NCI-H2171 (cell line): ENCODE measurements around the gene GRIK4.
"Not testable (repeated sequence)": the region's sequence is repeated elsewhere in the genome, so short reads cannot be mapped to it uniquely, and the experiment has no call there.

Experiments used
- DNase-seq: peaks from one replicate; lab custom pipeline; 2025; lab: John Stamatoyannopoulos, UW

The GRIK4 gene, protein sequence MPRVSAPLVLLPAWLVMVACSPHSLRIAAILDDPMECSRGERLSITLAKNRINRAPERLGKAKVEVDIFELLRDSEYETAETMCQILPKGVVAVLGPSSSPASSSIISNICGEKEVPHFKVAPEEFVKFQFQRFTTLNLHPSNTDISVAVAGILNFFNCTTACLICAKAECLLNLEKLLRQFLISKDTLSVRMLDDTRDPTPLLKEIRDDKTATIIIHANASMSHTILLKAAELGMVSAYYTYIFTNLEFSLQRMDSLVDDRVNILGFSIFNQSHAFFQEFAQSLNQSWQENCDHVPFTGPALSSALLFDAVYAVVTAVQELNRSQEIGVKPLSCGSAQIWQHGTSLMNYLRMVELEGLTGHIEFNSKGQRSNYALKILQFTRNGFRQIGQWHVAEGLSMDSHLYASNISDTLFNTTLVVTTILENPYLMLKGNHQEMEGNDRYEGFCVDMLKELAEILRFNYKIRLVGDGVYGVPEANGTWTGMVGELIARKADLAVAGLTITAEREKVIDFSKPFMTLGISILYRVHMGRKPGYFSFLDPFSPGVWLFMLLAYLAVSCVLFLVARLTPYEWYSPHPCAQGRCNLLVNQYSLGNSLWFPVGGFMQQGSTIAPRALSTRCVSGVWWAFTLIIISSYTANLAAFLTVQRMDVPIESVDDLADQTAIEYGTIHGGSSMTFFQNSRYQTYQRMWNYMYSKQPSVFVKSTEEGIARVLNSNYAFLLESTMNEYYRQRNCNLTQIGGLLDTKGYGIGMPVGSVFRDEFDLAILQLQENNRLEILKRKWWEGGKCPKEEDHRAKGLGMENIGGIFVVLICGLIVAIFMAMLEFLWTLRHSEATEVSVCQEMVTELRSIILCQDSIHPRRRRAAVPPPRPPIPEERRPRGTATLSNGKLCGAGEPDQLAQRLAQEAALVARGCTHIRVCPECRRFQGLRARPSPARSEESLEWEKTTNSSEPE

DNA sequence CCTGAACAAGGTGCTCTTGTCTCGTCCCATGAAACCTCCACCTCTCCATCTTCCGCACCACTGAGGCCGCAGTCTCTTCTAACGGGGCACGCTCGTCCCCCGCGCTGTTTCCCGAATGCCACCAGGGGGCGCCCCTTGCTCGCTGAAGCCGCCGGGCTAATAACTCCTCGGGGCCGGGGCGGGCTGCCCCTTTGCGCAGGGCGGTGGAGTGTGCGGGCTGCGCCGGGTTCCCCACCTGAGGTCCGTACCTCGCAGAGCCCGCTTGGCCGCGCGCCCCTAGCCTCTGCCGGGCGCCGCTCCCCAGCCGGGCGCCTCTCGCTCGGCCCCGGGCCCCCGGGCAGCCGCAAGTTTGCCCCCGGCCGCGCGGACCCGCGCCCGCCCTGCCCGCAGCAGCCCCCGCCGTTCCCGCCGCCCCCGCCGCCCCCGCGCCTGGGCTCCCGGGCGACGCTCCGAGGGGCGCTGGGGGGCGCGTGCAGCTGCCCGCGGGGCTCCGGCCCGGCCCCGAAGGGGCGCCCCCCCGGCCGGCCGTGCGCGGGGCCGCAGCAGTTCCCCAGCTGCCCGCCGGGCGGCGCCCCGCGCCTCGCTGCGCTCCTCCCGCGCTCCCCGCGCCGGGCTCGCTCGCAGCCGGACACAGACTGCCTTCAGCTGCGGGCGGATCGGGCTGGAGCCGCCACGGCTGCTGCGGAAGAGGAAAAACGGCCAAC is at the start of gene GRIK4:
GRIK4 (plus strand) TSS at position 633 of the 704 bp plus-strand sequence. CDS start 148,571 bp downstream, outside the sequence.
- DNase-seq, result peak; percentile 54

DNA sequence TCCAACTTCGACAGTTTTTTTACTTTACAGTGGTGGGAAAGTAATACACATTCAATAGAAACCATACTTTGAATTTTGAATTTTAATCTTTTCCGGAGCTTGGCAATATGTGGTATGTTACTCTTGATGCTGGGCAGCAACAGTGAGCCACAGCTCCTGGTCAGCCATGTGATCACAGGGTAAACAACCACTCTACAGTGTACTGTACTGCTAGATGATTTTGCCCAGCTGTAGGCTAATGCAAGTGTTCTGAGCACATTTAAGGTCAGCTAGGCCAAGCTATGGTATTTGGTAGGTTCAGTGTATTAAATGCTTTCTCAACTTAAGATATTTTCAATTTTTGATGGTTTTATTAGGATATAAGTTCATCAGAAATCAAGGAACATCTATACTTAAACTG is 48.7 kb upstream of the GRIK4 start:
- DNase-seq, result no peak

DNA sequence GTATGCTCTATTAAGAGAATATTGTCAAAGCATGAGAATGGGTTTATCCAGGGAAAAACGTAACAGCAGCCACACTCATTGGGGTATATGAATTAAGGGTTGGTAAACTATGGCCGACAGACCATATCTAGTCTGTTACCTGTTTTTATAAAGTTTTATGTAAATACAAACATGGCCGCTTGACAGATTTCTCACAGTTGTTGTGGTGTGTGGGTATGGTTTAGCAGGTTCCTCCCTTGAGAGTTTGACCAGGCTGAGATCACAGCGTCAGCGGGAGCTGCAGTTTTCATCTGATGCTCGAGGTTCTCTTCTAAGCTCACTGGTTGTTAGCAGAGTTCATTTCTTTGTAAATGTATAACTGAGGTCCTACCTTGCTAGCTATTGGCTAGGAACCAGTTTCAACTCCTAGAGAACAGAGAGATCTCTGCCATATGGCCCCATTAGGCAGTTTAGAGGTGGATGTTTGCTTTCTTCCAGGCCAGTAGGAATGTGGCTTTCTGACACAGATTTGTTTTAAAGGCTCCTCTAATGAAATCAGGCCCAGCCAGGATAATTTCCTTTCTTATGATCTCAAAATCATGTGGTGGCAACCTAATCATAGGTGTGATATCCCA is 45.5 kb upstream of the GRIK4 start:
- DNase-seq, result no peak

DNA sequence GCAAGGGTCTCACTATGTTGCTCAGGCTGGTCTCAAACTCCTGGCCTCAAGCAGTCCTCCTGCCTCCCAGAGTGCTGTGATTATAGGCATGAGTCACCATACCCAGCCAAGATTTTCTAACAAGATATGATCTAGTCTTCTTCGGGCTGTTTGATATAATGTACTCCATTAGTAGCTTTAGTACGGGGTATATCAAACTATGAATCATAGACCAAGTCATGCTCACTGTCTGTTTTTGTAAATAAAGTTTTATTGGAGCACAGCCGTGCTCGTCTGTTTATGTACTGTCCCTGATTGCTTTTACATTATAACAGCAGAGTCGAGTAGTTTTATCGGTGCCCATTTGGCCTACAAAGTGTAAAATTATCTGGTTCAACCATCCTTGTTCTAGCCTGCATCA is 43.9 kb upstream of the GRIK4 start:
- no peak for DNase-seq

DNA sequence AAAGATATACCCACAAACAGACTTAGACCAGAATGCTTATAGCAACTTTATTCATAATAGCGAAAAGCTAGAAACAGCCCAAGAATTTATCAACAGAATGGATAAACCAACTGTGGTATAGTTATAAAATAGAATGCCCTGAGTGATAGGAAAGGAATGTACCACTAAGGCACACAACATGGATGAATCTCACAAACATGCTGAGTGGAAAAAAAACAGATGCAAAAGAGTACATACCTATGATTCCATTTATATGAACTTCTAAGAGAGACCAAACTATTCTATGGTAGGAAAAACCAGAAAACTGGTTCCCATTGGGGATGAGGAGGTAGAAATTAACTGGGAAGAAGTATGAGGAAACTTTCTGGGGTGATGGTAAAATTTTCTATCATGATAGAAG is 40.4 kb upstream of the GRIK4 start:
- no peak for DNase-seq

DNA sequence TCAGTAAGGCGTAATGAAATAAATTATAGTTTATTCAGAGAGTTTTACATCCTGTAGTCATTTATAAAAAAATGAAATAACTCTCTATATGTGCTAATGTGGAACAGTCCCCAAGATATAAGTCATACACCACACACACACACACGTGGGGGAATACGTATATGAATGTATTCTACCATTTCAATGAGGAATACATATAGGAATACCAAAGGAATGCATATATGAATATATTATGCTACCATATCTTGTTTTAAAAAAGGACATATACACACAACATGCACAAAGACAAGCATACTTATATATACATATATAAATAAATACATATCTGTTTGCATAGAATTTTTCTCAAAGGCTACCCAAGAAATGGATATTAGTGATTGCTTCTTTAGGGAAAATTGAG is 39.6 kb upstream of the GRIK4 start:
- no peak for DNase-seq

DNA sequence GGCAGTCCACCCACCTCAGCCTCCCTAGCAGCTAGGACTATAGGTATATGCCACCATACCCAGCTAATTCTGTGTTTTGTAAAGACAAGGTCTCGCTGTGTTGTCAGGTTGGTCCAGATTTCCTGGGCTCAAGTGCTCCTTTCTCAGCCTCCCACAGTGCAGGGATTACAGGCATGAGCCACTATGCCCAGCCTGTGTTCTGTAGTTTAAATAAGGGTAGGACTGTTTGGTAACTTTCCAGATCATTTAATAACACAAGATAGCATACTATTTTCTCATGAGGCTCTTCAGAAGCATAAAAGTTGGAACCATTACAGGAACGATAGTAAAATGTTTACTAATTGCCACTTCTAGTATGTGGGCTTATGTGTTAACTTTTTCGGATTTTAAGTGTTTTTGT is 38.0 kb upstream of the GRIK4 start:
- DNase-seq, result no peak

DNA sequence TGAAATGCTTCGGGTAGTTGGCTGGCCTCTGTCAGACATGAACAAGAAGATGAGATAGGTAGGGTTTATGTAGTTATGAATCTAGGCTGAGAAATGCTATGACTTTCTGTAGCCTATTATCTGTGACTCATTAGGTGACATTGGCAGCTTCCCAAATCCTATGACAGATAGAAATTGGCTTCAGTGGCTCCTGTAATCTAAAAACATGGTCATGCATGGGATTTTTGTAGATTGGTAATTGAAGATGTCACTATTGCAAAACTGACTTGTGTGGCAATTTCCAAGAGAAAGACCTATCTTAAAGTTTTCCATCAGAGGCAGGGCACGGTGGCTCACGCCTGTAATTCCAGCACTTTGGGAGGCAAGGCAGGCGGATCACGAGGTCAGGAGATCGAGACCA is 29.4 kb upstream of the GRIK4 start:
- no peak for DNase-seq

DNA sequence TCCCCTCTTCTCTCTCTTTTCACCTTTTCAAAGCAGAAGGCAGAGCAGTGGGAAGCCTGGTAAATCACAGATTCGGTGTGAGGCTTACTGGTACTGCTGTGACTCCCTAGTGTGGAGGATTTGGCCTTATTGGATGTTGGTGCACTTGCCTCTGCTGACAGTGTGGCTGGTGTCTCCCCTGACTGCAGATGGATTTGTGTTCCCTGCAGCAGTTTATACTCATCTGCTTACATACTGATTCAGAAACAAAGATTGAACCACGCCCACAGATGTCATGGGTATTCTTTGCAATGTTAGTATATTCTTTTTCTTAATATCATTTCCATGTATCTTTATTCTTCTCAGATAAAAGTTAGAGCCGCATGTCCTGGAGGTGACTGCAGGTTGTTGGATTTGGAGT is 26.8 kb upstream of the GRIK4 start:
- no peak for DNase-seq

DNA sequence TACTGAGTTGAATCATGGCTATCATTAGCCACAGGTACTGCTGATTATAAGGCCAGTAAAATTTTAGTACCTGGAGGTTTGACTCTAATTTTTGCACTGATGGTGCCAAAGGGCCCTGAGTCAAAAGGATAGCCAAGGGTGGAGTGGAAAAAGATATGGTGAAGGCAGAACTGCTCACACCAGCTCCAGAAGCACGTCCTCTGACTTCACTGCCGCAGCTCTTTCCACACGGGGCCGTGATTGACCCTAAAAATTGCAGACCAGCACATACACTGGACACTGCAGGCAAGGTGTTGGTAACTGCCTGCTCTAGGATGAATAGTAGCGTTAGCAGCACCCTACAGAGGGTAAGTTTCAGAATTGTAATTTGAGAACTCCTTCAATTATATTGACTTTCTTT is 25.4 kb upstream of the GRIK4 start:
- no peak for DNase-seq

DNA sequence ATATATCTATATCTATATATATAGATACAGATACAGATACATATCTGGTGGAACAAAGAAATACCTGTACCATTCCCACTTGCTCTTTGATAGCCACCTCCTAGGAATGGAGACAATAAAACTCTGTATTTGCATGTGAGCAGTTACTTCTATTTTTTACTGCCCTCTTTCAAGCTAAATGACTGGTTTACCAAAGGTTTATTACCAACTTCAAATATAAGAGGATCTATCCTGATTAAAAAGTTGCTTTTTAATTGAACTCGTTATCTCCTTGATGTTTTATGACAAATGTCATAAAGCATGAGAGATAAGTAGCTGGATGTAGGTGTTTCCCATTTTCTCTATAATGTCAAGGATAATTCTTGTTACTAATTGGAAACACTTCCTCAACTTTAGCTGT is 21.7 kb upstream of the GRIK4 start:
- DNase-seq, result no peak

DNA sequence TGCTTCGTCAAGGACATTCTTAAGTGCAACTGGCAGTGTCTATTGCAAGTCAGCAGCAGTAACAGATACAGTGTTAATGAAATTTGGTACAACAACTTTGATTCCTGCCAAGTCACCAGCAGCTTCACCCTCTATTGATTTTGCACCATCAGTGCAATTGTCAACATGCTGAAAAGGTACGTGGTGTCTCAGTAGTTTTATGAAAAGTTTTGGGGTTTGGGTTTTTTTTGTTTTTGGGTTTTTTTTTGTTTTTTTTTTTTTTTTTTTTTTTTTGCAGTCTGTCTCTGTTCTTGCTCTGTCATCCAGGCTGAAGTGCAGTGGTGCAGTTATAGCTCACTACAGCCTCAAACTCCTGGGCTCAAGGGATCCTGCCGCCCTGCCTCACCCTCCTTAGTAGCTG is 19.1 kb upstream of the GRIK4 start:
- DNase-seq, result no peak

DNA sequence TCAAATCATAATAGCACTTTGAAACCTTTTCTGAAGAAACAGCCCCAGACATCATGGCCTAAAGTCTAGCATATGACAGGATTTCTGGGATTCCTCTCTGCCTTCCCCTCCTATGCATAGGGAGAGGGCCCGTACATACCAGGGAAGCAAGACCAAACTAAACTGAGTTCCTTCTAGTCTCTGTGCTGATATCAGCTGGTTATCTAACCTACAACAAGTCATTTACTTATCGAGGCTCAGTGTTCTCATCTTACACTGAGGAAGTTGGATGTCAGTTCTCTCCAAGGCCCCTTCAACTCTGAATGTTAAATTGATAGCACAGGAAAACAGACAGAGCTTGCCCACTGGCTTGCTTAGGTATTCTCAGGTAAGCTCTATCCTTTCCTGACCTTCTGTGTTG is 17.0 kb upstream of the GRIK4 start:
- DNase-seq, result no peak

DNA sequence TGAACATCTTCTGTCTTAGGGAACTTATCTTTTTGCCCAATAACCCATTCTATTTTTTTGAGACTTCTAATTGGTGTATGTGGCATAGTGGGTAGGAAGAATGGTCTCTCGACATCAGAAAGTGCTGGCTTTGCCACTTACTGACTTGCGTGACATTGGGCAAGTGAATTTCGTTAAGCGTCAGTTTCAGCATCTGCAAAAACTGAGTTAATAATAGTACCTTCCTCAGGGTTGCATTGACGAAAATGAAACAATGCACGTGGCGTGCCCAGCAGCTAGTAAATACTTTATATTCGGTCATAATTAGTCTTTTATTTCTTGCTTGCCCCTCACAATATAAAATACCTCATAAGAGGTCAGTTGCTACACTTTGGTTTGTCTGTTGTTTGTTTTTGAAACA is 12.5 kb upstream of the GRIK4 start:
- DNase-seq, result no peak

DNA sequence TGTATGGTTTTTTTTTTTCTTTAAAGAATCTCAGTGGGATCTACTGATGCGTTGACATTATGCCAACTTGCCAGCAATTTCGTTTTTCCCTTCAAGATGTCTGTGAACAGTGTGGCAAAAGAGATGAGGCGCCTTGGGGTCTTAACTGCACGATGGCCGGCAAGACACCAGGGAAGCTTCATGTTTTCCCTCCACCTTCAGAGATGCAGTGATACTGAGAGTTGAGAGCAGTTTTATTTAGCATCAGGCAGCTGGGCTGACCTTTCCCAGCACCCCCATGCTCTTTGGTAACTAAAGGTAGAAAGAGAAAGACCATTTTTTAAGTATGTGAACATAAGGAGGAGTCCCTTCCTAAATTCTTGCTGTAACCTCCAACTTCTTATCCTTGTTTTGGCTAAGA is 11.7 kb upstream of the GRIK4 start:
- no peak for DNase-seq

DNA sequence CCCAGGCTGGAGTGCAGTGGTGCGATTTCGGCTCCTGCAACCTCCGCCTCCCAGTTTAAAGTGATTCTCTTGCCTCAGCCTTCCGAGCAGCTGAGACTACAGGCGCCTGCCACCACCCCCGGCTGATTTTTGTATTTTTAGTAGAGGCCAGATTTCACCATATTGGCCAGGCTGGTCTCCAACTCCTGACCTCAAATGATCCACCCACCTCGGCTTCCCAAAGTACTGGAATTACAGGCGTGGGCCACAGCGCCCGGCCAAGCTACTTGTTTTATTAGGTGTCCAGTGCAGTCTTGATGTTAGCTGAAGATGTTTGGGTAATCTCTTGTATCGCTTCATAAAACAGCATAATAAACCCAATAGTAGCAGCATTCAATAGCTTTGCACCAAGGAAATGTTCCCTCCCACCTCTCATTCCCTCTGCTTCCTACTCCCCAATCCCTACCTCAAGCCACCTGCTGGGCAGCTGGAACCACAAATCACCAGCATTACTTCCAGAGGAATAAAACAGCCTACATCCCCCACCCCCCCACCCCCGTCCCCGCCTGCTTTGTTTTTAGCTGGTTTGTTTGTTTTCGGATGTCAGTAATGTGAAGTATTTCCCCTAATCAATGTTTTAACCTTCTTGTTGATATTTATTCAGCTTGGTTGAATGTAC is 11.0 kb upstream of the GRIK4 start:
- no peak for DNase-seq

DNA sequence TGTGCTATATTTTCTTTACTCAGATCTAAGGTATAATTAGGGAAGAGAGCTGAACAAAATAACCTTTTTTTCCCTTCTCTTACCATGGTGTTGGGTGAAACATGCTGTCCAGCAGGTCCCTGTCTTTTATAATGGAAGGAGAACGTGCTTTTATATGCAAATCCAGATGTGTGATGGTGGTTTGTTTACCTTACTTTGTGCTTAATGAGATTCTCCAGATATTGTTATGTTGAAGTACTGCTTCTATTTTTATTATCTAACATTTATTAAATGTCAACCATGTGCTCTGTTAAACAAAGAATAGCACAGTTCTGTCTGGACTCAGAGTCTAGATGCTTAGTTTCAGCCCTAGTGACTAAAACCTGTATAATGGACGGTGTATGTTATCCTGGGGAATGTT is 10.1 kb upstream of the GRIK4 start:
- DNase-seq, result no peak

DNA sequence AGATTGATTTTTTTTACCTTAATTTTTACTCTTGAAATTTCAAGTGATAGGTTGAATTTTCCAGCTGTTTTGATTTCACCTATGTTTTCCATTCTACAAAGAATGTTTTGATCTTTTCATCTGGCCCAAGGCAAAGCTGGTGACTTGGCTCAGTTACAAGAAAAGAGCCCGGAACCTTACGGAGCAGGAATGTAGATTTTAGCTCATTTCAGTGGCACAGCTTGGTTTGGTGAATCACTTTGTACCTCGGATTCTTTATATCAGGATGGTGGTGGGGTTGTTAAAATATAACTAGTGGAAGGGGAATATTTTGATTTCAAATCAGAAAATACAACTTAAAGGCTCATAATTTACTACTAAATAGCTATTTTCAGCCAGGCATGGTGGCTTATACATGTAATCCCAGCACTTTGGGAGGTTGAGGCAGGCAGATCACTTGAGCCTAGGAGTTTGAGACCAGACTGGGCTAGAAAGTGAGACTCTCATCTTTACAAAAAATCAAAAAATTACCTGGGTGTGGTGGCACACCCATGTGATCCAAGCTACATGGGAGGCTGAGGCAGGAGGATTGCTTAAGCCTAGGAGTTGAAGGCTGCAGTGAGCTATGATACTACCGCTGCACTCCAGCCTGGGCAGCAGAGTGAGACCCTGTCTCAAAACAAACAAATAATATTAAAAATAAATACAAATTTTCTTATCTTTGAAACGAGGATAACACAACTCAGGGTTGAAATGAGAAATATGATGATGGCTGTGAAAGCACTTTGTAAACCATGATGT is 9.4 kb upstream of the GRIK4 start:
- no peak for DNase-seq

DNA sequence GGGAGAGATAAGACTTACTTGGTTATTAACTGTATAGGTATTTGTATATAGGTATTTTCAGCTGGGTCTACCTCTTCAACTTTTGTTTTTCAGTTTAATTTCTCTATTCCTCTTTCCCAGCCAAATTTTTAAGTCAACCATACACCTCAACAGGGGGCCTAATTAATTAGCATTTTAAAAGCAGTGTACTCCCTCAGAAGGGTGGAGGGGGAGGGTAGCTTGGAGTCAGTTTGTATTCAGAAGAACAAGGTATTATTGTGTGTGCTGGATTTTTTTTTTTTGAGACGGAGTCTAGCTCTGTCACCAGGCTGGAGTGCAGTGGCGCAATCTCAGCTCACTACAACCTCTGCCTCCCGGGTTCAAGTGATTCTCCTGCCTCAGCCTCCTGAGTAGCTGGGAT is 8.0 kb upstream of the GRIK4 start:
- not testable (repeated sequence) for DNase-seq

DNA sequence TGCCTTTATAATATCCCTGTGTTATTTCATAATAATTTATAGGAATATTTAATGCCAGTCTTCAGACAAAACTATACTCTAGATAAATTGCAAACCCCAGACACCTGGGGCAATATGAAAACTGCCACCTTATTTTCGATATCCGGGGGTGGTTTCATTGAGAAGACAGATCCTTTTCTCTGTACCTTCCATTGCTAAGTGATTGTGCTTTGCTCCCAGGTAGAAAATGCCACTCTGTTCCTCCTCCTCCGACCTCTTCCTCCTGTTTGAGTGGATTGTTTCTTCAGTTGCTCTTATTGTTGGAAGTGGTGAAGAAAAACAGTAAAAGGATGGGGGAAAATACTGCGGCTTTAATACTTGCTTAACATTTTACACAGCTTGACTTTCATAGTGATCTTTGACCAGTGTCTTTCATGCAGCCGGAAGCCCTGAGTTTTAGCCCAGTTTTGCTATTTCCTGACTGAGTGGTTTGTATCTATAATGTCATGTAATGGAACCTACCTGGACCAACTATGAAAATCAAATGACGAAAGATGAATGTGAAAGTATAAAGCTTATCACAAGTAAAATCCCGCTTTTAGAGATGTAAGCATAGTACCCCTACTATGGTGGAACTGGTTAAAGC is 5.6 kb upstream of the GRIK4 start:
- no peak for DNase-seq
